HG02885 (cell line): ENCODE measurements around the gene ANXA6.
"Not testable (repeated sequence)": the region's sequence is repeated elsewhere in the genome, so short reads cannot be mapped to it uniquely, and the experiment has no call there.

Experiments used
- ATAC-seq: cut with Tn5 transposase; IDR thresholded peaks from one replicate; pipeline ENCODE4 v1.9.1; 2021; ENCODE audit warnings: mild to moderate bottlenecking; ENCODE audit not compliant: unreplicated experiment, poor library complexity

ANXA6 gene

DNA sequence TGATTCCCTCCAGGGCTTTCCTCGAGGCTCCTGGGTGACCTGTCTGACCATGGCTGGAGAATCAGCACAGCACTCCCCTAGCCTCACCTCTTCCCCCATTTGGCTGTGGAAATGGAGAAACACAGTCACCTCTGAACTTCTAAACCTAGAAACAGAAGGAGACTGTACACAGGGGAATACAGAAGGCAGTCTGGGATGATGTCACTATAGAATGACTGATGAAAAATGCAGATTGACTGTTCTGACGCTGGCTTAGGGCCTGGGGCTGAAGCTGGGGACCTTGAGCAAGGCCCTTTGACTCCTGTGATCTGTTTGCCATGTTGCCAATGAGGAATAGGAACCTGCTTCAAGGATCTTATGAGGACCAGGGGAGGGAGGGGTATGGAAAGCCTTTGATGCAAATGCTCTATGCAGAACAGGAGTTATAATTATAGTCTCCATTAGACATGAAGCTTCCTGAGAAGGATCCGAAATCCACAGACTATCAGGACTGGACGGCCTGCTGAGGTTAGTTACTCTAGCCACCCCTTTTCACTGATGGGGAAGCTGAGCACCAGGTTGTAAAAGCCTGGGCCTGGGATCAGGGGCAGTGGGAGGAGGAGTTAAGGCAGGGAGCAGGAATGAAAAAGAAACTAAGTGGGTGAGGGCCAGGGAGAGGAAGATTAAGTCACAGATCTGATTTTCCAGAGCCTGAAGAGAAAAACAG lies 24.4 kb upstream of the ANXA6 start:
- ATAC-seq, result no peak

DNA sequence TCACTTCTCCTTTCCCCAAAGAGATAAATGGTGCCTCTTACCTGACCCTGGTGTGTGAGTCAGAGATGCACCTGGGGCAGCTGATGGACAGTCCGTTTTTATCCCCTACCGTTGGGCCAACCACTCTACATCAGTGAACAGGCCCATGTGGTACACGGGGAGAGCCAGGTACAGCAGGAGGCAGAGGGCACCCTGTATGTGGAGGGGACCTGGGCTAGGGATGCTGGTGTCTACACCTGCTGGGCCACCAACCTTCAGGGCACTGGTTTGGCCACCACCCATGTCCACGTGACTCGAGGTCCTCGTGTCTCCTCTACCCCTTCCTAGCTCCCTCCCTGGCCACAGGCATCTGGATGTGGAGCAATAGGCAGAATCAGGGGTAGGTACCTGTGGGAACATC lies 22.7 kb upstream of the ANXA6 start:
- ATAC-seq, result no peak

DNA sequence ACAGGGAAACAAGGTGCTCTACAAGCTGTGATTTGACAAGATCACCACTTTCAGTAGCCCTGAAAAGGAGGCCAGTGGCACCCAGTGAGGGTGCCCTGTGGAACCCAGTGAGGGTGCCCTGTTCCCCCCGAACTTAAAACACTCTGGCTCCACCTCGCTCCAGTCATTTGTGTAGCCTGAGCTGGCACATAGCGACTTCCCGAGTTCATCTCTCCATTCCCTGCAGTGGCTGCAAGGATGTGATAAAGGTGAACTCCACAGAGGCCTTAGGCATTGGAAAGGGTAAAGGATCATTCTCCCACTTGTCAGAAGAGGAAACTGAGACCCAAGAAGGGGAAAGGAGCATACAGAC lies 21.9 kb upstream of the ANXA6 start:
- ATAC-seq, result no peak

DNA sequence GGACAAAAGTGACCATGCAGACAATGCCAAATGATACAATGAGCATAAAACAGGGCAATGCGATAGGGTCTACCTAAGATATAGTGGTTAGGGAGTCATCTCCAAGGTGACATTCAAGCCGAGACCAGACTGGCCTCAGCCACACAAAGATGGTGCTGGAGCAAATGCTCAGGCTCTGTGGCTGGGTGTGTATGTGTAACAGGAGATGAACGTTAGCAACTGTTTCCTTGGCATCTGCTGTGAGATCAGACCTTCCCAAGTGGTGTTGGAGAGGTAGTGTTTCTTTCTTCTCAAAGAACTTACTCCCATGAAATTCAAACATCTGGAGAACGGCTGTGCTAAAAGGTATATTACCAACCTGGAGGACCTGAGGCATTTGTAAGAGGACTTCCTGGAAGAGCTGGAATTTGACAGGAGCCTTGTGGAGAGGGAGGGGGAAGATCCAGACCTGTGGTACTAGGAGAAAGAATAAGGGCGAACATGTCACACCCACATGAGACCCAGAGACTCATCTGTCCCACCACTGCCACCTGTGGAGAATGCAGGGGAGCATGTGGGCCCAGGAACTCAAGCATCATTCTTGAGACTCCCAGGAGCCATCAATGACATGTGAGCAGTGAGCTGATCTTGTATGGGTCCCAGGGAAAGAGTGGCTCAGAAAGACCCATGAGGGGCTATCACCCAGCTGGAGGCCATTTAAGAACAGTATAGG lies 21.4 kb upstream of the ANXA6 start:
- ATAC-seq, result no peak

DNA sequence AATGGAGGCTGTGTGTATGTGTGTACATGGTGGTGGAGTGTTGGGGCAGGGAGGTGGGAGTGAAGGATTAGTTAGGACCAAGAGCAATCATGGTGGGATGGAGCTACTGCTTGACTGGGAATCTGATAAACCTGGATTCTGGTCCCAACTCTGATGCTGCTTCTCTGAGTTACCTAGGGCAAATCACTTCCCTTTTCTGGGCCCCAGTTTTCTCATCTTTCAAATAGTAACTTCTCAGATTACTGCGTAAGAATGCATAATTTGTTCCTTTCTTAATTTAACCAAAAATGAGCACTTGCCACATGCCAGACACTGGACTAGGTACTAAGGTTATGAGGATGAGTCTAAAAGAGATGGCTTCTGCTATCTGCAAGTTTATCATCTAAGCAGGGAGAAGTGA lies 20.8 kb upstream of the ANXA6 start:
- ATAC-seq, result no peak

DNA sequence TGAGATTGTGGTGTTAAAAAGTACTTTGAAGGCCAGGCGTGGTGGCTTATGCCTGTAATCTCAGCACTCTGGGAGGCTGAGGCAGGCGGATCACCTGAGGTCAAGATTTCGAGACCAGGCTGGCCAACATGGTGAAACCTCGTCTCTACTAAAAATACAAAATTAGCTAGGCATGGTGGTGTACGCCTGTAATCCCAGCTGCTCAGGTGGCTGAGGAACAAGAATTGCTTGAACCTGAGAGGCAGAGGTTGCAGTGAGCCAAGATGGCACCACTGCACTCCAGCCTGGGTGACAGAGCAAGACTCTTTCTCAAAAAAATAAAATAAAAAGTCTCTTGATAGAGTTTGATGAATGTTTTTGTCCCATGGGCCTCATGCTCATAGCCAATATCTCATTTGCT lies 18.7 kb upstream of the ANXA6 start:
- not testable (repeated sequence) for ATAC-seq

DNA sequence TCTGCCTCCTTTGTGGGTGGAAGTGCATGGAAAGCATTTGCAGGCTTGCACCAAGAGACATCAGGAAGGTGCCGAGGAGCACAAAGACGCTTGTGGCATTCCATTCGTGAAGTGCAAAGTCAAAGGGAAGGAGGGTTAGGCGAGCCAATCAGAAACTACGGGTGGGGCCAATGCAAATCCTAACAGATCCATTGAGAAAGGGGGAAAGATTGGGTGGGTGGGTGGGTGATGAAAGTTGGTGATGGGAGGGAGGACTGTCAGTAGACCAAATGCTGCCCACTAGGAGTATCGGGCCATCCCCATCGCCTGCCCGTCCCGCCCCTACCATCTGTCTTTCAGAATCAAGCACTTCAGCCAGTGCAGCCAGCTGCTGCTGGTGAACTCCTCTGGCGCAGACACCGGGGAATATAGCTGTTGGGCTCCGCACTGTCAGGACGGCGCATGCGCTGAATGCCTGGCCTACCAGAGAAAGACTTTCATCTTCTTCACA lies 17.1 kb upstream of the ANXA6 start:
- no peak for ATAC-seq

DNA sequence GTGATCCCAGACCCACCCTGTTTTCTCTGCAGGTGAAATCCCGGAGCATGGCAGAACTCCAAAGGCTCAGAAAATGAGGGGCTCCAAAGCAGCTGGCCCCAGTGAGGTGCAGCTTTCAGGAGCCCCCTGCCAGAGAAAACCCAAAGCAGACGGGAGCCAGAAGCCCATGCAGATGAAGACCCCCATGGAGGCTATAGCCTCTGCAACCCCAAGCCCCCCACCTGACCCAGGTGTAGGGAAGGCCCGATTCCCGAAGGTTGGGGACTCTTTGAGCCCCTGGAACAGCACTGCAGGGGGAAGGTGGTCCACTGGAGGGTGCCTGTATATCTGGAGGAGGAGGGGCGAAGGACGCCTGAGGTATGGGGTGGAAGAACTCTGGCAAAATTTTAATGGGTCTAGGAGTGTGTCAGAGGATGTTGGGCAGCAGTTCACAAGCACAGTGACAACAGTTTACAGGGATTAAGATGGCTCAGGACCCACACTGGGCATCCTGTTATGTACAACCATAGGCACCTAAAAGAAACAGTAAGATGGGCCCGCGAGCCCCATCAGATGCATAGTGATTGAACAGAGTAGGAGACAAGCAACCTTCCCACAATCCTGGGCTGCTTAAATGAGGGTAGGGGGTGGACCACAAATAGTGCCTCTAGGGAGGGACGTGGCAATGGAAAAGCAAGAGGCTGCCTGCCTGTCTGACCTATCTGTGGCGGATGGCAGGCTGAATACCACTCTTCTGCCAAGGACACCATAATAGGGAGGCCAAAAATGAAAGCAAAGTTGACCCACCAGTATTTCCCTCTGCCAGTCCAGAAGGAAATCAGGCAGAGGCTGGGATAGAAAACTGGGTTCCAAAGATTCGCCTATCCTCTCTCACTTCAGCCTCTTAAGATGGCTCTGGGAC lies 16.4 kb upstream of the ANXA6 start:
- no peak for ATAC-seq

DNA sequence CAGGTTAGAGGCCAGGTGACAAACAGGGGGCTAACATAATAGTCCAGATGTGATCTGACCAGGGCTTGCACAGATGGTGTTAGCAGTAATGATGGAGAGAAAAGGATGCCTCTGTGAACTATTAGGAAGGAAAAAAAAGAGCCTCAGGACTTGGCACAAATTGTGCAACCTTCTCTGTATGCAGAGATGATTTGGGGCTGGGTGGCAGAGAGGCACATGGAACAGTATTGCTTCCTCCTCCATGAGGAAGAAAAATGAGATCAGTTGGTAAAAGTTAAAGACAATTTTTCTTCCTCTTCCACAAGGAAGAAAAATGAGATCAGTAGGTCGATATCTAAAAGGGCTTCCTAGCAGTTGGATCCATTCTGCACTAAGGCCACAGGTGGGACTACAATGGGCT lies 13.9 kb upstream of the ANXA6 start:
- no peak for ATAC-seq

DNA sequence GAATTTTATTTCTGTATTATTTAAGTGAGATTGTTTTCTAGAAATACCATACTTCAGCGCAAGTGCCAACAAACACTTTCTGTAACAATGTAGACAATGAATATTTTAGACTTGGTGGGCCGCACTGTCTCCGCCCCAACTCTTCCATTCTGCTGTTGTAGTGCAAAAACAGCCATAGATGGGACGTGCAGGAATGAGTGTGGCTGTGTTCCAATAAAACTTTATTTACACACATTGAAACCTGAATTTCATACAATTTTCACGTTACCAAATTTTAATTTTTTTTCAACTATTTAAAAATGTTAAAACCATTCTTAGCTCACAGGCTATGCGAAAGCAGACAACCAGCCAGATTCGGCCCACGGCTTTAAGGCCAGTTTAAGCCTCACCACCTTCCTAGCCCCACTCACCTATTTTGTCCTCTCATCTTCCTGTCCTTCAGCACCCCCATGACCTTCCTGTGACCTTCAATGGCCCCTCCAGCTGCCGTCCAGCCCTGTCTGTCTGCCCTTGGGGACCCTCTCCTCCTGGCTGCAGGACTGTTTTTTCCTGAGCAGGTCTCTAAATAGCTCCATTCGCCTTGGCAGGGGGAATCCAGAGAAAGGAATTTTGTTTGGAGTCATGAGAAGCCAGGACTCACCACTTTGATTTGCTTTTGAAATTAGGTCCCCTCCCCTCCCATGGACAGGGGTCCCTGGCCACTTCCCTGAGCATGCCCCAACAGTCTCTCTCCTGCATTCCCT lies 11.2 kb upstream of the ANXA6 start:
- no peak for ATAC-seq

DNA sequence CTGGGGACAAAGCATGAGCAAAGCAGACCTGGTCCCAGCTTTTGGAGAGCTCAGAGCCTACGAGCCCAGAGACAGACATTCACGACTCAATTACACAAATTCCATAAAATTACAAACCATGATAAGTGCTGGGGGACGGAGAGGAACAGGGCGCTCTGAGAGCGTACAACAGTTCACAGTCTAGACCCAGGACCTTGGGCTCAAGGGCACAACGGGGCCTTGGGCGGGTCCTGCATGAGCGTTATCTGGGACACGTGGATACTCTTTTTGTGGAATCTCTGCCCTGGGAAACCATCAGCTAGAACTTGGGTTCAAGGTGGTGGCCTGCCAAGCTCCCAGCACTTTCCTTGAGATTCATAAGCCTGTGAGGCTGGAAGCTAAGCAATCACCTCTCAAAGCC lies 9.4 kb upstream of the ANXA6 start:
- ATAC-seq, result no peak

DNA sequence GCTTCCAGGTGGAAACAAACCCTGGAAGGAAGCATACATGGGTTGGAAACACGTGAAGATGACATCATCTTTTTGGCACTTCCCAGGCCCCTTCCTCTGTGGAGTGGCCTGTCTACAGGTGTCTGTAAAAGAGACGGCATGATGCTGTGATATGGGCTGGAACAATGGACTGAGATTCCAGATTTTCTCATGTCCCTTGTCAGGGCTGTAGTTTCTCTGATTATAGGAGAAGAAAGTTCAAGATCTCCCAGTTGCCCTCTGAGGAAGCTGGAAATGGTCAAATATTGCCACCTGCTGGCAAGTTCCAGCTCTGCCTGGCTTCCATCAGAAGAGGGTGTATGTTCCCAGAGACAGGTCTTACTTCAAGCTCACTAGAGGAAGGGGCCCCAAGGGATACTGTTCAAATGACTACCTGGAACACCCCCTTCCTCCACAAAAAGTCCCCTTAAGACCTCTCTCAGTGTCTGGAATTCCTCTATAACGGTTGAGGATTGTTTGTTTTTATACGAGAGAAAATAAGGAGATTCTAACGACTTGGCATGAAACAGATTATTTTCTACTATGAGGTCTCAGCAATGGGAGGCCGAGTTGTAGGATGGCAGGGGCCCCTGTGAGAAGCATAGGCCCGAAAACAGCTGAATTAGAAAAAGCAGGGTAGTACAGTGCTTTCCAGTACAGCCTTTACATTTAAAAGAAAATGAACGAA lies 7.3 kb upstream of the ANXA6 start:
- ATAC-seq, result peak; percentile 89

DNA sequence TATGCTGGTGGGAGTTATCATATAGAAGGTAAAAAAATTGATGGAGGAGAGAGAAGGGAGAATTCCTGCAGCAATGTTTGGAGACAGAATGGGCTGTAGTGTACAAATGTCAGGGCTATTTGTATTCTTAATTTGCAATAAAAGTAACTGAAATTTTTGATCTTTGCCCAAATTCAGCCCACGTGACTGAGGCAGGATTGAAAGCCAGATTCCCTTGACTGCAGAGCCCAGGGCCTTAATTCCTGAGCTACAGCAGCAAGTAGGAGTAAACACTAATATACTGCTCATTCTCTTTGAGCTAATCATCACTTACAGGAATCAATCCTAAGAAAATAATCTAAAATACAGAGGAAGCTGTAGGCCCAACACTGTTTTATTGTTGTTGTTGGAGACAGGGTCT lies 5.2 kb upstream of the ANXA6 start:
- no peak for ATAC-seq

DNA sequence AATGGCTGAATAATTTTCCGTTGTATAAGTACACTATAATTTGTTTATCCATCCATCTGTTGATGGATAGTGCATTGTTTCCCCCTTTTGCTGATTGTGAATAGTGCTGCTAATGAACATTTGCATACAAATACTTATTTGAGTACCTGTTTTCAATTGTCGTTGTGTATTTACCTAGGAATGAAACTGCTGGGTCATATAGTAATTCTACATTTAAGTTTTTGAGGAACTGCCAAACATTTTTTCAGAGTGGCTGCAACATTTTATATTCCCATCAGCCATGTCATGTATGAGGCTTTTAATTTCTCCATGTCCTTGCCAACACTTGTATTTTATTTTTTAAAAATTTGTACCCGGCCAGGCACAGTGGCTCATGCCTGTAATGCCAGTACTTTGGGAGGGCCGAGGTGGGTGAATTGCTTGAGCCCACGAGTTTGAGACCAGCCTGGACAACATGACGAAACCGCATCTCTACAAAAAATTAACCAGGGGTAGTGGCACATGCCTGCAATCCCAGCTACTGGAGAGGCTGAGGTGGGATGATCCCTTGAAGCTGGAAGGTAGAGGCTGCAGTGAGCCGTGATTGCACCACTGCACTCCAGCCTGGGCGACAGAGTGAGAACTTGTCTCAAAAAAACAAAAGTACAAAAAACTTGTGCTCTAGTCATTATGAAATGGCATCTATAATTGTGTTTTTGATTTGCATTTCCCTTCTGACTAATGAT lies 2.2 kb upstream of the ANXA6 start:
- ATAC-seq, result peak; percentile 24

DNA sequence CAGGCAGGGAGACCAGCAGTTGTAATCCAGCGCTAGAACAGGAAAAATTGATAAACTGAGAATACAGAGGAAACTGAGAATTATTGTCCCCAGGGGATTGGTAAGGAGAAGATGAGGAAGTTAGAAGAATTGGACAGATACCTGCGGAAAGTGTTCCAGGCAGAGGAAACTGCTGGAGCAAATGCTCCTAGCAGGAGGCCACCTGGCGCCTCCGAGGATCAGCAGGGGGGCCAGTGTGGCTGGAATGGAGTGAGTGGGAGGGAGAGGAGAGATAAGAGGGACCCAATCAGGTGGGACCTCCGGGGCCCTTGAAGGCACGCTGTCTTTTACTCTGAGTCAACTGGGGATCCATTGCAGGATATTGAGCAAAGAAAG lies 695 bp upstream of the ANXA6 start:
- ATAC-seq, result no peak

DNA sequence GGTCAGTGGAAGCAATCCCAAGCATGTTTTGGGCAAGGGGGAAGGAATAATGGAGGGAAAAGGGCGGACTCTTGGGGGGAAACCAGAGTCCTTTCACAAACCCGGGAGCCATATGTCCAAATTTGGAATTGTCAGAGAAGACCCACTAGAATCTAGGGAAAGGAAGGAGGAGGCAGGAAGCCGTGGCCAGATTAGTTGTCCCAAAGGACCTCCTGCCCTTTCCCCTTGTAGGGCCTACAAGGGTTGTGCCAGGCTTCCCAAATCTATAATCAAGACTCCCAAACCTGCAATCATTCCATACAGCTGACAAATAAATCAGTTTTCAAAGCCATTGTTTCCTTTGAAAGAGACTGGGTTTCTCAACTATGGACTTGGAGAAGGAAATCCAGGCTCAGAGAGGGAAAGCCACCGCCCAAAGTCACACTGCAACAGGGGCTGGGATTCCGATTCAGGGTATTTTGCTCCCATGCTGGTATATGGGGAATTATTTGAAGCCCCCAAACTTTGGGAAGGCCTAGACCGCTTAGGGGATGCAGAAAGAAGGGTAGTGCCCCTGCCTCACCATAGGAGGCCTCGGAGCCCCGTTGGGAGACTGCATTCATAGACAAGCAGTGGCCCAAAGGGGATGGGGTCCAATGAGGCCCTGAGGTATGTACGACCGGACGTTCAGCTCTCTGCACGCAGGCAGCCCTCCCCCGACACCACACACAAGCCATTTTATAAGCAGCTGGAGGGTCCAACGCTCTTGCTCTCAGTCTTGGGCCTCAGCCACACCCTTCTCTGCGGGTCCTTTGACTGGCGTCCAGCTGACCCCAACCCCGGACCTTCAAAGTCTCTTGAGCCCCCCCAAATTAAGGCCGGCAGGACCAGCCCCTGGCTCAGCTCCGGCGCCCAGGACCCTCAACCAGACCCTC lies 815 bp downstream of the ANXA6 start:
- ATAC-seq, result peak; percentile 21

DNA sequence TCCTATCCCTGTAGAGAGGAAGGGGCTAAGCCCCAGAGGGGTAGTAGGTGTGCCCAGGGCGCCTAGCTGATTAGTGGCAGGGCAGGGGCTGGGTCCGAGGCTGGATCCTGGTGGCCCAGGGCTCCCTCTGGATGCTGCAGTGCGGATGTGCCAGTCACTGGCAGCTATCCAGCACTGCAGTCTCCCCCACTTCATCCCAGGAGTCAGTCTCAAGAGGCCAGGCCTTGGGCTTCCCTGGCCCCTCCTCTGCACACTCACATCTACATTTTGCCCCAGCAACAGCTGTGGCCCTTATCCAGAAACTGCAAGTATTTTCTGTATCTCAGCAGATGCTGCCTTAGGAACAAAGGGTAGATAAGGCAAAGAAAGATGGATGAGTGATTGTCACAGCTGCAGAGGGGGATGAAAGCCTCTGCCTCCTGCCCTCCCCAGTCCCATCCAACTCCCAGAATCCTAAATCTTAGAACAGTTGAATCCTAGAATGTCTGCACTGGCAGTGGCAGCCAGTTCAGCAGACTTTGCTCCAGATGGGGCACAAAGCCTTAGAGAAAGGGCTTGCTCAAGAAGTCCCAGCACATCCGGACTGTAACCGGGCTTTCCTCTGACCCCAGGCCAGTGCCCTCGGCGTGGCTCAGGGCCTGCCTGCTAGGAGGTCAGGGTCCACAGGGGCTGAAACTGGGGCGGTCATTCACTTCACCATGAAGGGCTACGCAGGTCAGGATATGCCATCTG lies 1.6 kb downstream of the ANXA6 start:
- ATAC-seq, result peak; percentile 12
